GM18870 (cell line): ENCODE data around the gene AKT1S1.

Experiments used
- ATAC-seq: cut with Tn5 transposase; IDR thresholded peaks from one replicate; pipeline ENCODE4 v1.9.1; 2021; ENCODE audit warnings: moderate library complexity; ENCODE audit not compliant: unreplicated experiment

AKT1S1 gene

GRCh38 chr19:49855676-49856573, 21.2 kb downstream of the AKT1S1 start:
- ATAC-seq, result no peak

GRCh38 chr19:49855277-49855675, 21.9 kb downstream of the AKT1S1 start:
- no peak for ATAC-seq

GRCh38 chr19:49854378-49855263, 22.5 kb downstream of the AKT1S1 start:
- ATAC-seq, result no peak

GRCh38 chr19:49853852-49854377, 23.2 kb downstream of the AKT1S1 start:
- ATAC-seq, result no peak

- no peak for ATAC-seq
Observed at GRCh38 chr19:49852631-49853126, 24.5 kb downstream of the AKT1S1 start.

- no peak for ATAC-seq
Observed at GRCh38 chr19:49851456-49852259, 25.5 kb downstream of the AKT1S1 start.

GRCh38 chr19:49850487-49851342, 26.4 kb downstream of the AKT1S1 start, which contains the start of gene PTOV1:
PTOV1 (plus strand) TSS chr19:49851159.
- ATAC-seq, result peak; percentile 59

- ATAC-seq, result no peak
Observed at GRCh38 chr19:49850221-49850486, 27.0 kb downstream of the AKT1S1 start.

- no peak for ATAC-seq
Observed at GRCh38 chr19:49849433-49850220, 27.5 kb downstream of the AKT1S1 start.

- ATAC-seq, result no peak
Observed at GRCh38 chr19:49848938-49849337, 28.2 kb downstream of the AKT1S1 start.

GRCh38 chr19:49847731-49848696, 29.1 kb downstream of the AKT1S1 start:
- no peak for ATAC-seq

- ATAC-seq, result no peak
Observed at GRCh38 chr19:49846408-49846807, 30.7 kb downstream of the AKT1S1 start.

GRCh38 chr19:49845414-49845813, 31.7 kb downstream of the AKT1S1 start:
- ATAC-seq, result no peak

GRCh38 chr19:49844138-49845095, 32.7 kb downstream of the AKT1S1 start:
- ATAC-seq, result no peak

- ATAC-seq, result no peak
Observed at GRCh38 chr19:49843265-49843664, 33.9 kb downstream of the AKT1S1 start.

GRCh38 chr19:49840736-49841249, 36.4 kb downstream of the AKT1S1 start:
- ATAC-seq, result no peak
